GM15510 (cell line): ENCODE data around the gene STX18.

Experiments
- POLR2A ChIP-seq: IDR thresholded peaks from 3 replicates; pipeline ENCODE4 v1.6.1; 2011; ENCODE audit warnings: borderline replicate concordance; ENCODE audit not compliant: insufficient read length; ENCODE audit errors: extremely low read depth

The STX18 gene

DNA sequence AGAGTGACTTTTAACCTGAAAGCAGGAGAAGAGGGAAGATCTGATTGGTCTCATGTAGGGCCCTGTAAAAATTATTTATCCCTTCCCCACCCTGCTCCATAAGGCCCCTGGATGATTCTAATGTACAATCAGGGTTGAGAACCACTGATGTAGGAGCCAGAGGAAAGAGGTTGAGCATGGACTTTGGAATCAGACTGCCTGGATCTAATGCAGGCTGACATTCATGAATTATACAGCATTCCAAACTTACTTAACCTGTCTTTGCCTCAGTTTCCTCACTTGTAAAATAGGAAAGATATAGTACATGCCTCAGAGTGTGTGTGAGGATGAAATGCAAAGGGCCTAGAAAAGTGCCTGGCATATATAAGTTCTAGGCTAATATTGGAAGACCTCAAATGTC, 47.0 kb downstream of the STX18 start:
- no peak for TF ChIP-seq POLR2A

DNA sequence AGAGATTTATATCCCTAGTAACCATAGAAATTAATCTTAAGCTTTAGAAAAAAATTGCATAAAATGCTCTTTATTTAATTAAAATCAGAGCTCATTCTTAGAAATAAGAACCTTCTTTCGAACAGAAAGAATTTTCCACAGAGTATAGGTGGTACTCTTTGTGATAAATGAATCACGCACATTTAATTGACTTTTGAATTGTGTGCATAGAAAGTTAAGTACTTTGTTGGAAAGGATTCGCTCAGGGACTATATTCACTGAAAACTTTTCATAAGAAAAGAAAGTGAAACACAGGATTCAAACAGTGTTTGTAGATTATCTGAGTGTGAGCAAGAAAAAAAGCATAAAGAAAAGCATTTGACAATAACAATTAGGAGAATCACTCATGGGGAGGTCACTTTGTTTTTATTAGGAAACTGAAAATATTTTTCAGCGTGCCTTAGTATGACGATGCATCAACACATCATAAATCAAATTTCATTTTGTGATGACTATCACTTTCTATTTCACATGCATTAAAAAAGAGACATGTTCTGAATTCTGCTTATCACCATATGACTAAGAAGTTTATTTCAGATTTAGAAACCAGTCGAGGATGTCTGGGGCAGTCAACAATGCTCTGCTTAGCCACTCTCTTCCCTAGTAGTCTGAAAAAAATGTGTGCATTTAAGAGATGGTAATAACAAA, 49.5 kb downstream of the STX18 start:
- TF ChIP-seq POLR2A, result no peak

DNA sequence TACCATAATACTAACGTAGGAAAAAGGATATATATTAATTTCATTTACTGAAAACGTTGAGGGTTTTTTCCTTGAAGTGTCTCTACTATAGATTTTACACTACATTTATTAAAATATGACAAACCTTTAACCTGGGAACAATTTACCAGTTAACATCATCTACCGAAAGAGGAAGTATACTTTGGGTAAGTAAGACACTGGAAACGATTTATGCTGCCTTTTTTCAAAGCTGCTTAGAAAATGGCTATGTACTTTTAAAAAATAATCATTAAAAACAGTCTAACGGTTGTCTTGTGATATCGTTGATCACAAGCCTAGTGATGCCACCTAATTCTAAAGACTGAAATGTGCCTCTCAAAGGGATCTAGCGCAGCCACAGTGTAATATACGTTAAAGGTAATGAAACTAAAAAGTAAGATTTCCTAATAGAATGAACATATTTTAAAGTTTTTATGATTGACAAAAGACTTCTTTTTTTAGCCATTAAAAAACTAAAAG, 50.4 kb downstream of the STX18 start:
- no peak for TF ChIP-seq POLR2A

DNA sequence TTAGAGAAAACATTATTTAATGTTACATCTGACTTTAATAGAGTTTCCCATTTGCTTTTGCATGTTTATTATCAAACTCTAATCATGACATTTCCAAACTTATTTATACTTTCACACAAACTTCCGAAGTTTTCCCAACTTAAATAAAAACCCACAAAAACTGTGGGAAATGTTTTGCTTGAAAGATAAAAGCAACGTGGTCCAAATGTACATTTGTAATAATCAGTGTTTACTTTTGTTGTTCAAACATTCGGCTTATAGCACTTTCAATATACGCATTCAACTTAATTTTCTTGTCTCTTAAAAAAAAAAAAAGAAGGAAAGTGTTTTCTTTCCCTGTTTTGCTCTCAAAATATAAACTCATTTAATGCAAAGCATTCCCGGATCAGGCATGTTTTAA, 51.0 kb downstream of the STX18 start:
- TF ChIP-seq POLR2A, result no peak

DNA sequence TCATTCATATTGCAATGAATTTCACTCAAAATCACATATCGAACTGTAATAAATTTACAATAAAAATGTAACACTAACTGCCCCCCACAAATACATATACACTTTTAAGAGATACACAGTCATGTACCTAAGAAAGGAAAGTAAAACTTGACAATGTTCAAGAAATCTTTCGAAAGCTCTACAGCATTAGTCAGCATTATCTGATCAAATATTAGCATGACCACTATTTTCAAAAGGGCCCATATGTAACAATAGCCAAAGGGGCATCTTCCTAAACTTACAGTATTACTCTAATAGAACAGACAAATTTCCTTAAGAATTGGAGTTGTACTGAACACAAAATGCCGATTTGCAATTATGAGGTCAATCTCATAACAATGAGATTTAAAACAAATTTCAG, 51.8 kb downstream of the STX18 start:
- TF ChIP-seq POLR2A, result no peak

DNA sequence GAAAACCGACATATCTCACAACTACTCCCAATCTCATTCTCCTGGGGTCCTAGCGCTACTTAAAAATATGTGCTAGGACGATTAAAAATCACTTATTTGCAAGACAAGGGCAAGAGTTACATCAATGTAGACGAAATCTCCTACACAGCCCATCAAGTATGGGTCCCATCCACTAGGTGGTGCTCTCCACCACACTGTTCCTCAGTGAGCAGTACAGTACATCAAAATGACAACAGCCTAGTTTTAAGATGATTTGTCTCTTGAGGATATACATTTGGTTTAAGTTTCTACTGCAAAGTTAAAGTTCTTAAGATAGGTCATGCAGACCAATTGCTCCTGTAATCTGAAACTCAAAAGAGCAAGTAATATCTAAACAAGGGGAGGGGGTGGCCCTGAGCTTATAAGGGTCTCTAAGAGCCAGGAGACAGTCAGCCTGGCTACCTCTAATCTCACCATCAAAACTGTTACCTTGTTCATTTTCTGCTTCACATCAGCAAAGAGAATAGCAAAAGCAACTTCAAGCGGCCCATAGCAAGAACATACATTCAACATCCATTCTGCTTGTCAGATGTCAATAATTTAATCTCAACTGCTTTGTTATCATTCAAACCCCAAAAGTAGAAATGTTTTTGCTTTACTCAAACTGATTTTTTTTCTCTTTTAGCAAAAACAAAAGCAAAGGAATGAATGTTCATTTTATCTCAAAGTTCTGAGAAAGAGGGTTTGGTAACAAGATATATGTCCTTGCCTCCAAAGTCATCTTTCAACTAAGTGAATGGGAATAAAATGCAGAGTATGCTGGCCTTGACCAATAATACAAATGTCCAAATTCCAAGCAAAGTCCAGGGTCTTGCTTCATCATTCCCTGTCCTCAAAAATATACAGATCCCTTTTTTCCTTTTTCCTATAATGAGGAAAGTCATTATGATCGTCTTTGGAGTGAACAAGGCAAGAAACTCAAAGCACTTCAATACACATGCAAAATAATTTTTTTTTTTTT, 53.1 kb downstream of the STX18 start:
- TF ChIP-seq POLR2A, result no peak

DNA sequence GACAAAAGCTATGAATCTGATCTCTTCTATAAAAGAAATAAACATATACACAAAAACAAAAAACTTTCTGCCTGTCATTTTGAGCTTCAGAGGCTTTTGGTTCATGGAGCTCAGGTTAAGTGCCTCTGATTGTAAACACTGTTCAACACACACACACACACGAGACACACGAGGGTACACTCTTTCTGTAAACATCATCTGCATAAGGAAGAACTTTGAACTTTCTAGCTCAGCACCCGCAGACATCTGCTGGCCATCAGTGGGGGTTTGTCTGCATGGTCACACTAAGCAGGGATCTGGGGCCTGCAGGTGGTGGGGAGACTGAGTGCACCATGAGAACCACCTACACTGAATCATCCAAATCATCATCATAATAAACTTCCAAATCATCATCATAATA, 54.9 kb downstream of the STX18 start:
- no peak for TF ChIP-seq POLR2A

DNA sequence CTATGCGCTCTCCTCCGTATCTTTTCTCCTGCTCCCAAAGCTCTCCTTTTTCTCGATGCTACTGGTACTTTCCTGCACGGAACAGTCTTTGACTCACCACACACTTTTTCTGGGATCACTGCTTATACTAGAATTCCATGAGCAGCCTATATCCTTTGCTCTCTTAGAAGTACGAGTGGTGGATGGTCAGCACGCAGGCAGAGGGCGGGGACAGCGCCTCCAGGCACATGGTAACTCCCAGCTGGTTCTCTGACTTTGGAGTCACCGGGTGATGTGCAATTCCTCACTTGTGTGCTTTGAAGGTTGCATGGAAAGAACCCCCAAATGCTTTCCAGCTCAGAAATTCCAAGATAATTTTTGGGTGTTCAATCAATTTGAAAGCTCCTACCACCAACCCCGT, 56.0 kb downstream of the STX18 start:
- TF ChIP-seq POLR2A, result no peak

DNA sequence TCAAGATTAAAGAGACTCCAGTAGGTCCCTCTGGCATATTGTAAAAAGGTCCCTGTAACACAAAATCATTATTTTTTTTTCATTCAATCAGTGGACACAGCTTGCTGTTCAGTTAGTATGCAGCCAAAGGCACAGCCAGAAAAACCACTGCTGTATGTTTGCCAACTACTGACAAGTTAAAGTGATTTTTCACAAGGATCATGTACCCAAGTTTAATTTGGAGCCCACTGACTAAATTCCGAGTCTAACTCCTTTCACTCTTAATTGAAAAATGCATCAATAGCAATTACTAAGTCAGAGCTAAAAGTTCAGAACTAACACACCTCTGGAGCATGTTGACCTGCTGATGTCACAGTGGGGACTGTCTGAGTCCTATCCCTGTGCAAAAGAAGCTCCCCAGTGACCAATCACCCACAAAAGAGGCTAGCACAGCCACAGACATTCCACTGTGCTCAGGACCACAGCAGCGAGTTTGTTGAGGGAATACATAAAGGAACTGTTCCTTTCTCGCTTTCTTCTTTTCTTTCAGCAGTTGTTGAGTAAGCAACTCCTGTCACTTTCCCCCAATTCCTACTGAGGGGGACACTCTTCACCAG, 60.4 kb downstream of the STX18 start:
- TF ChIP-seq POLR2A, result no peak

DNA sequence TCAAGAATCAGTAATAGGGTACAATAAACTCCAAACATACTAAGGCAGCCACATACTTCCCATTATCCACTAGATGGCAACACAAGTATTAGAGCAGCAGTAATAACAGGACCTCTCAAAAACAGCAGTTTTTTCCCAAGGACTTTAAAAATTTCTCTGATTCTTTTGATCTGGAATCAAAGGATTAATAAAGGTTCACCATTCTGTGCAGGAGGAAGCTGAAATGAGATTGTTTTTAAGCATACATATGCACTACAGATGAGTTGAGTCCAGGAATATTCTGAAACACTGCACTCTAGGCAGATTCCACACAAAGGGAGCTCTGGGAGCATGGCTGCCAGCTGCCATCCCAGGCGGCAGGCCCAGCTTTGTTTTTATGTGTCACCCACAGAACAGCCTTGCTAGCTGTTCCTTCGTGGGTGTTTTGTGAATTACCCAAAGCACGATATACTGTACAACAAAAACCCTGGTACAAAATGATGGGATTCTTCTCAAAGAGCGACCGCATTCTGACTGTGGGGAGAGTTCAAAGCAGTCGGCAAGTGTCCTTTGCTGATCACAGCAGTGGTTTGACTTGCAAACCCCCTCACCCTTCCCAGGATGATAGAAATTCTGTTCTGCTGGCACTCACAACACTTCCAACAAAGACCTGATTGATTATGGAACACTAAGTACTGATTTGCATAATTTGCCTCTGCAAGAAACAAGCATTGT, 61.0 kb downstream of the STX18 start:
- no peak for TF ChIP-seq POLR2A

DNA sequence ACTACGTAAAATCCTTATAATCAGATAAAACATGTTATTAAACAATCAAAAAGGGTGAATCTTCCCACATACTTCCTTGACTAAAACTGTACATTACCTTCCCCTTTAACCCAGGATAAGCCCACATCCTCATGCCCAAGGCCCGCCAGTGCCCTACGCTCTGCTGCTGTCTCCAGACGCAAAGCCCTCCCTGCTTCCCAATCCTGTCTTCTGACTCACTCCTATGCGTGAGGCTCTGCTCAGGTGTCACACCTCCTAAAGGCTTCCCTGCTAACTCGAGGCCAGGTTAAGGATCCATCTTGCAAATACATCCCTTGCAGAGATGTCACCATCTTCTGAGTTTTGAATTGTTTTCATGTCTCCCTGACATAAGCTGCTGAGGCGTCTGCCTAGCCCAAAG, 61.6 kb downstream of the STX18 start:
- TF ChIP-seq POLR2A, result no peak

DNA sequence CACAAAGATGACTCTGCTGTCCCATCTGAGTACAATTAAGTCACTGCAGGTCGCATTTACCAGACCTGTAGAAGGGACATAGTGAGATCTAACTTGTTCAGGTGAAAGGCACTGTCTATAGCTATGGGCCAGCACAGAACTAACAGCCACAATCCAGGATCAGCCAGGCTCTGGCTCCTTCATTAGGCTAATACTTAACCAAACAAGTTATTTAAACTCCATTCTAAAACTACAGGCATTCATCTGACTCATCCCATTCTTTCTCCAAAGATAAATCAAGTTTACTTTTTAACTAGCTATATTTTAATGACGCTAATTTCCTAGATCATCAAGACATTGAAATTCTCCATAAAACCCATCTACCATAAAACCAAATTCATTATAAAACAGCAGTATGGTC, 62.5 kb downstream of the STX18 start:
- TF ChIP-seq POLR2A, result no peak

DNA sequence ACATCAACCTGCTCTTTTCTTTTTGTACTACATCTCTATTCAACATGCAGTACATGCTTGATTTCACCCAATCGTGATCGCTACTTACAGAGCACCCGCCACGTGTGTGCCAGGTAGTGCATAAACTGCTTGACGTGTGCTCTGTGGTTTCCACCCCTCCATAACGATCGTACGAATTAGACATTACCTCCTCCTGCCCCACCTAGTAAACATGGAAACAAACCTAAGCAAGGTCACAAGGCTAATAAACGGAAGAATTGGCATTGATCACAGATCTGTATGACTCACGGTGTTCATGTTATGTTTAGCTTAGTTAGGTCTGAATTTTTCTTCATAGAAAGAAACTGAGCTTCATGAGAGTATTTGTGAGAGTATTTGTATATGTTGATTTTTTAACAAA, 64.1 kb downstream of the STX18 start:
- TF ChIP-seq POLR2A, result no peak

DNA sequence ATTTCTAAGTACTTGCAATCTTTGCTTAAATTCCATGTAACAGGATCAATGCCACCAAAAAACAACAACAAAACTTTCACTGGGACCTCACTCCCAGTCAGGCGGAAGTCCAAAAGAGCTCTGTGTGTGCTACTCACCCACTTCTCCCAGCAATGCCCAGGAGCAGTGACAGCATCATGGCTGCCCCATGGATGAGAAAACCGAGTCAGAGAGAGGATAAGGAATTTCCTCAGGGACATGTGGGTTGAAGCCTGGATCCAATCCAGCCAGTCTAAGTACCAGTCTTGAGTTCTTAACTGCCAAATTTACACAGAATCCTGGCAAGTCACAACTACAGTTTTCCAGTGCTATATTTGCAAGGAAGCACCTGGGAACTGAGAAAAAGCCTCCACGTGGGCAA, 64.5 kb downstream of the STX18 start:
- TF ChIP-seq POLR2A, result no peak

DNA sequence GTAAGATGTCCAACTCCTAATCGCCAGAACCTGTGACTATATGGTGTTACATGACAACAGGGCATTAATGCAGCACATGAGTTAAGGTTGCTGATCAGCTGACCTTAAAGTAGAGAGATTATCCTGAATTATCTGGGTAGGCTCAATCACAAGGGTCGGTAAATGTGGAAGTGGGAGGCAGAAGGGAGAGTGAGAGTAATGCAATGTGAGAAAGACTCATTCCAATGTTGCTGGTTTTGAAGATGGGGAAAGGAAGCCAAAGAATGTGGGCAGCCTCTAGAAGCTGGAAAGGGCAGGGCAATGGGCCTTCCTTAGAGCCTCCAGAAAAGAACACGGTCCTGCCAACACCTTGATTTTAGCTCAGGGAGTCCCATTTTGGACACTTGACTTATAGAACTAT, 67.4 kb downstream of the STX18 start:
- TF ChIP-seq POLR2A, result no peak
